Adrenal gland (tissue), 5 donors: Measurements from ENCODE around the gene NECAB3.

Experiments used
- POLR2A ChIP-seq, 2 donors: fragments of 450-650 bp; IDR thresholded peaks; one replicate each; pipeline ENCODE4 v1.6.1; 2017; ENCODE audit warnings: antibody characterized with exemption in 2 of 2, mild to moderate bottlenecking in 2 of 2, moderate library complexity in 1 of 2
- TF ChIP-seq, protein P1 (sequence below), 6 experiments: fragments of 450-650 bp in 4 of 6; fragments of 200-600 bp in 2 of 6; sonication (generic) in 1 of 6; IDR thresholded peaks; 1 replicate in 5 of 6; 2 replicates in 1 of 6; pipeline versions ENCODE4 v1.5.1 to v1.8.0; 2016 to 2021; ENCODE audit warnings: antibody characterized with exemption in 6 of 6, mild to moderate bottlenecking in 2 of 6, moderate library complexity in 1 of 6
- donor health status: DM: no; HTN: no; CAD: no.

DNA sequence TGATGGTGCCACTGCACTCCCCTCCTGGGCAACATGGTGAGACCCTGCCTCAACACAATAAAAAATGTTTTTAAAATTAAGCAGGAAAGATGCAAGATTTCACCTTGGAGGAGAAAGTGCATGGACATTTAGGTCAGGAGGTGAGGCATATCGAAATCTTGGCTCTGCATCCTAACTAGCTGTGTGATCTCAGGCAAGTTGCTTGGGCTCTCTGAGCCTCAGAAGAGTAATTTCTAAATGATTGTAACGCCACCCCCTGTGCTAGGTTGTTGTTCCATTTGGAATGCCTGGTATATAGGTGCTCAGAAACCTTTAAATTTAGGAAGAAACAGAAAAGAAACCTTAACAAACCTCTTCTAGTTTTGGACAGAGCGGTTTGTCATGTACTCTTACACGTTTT lies 48.0 kb downstream of the NECAB3 start:
- TF ChIP-seq, protein P1, sequence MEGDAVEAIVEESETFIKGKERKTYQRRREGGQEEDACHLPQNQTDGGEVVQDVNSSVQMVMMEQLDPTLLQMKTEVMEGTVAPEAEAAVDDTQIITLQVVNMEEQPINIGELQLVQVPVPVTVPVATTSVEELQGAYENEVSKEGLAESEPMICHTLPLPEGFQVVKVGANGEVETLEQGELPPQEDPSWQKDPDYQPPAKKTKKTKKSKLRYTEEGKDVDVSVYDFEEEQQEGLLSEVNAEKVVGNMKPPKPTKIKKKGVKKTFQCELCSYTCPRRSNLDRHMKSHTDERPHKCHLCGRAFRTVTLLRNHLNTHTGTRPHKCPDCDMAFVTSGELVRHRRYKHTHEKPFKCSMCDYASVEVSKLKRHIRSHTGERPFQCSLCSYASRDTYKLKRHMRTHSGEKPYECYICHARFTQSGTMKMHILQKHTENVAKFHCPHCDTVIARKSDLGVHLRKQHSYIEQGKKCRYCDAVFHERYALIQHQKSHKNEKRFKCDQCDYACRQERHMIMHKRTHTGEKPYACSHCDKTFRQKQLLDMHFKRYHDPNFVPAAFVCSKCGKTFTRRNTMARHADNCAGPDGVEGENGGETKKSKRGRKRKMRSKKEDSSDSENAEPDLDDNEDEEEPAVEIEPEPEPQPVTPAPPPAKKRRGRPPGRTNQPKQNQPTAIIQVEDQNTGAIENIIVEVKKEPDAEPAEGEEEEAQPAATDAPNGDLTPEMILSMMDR (IDR thresholded peaks at IDR 0.05), result no peak
- no peak for TF ChIP-seq POLR2A (IDR thresholded peaks at IDR 0.05)
